Measurements from ENCODE around the gene STAC. TPM values are rescaled to one million over a fixed set of nuclear protein-coding genes. Genes with fewer than 3 reads are reported as not detected.
A peak's percentile ranks its signal among the peaks of the same experiment; 100 is the strongest.

Gene STAC
- total and polyA plus RNA-seq, 7 experiments from 2014 or later: 0.22 TPM; not detected in 6

- Mint-ChIP-seq H3K27me3 (peaks cover 0 to 39% (median 12%) of the 10 kb centered on the region in 5 donors), H3K27ac (no peak overlapping the region), H3K9me3 (peaks cover 0 to 11% (median 1%) of the 10 kb centered on the region in 11 donors), H3K36me3 (no peaks in the 10 kb centered on the region), H3K4me3 (no peak overlapping the region), H3K4me1 (no peaks in the 10 kb centered on the region)
- ChIA-PET CTCF (no interaction called here), POLR2A (no interaction called here)
- no peak for DNase-seq
- Histone ChIP-seq H3K9me3 (ENCODE audit: control insufficient read depth in 2 of 3, low read length in 3 of 3) (no peaks in the 10 kb centered on the region), H3K4me3 (ENCODE audit: low read length) (no peak overlapping the region), H3K27ac (ENCODE audit: low read depth, low read length) (no peak overlapping the region), H3K4me1 (ENCODE audit: control insufficient read depth in 2 of 2, insufficient read depth in 2 of 2, low read length in 2 of 2) (no peaks in the 10 kb centered on the region), H3K27me3 (ENCODE audit: control insufficient read depth in 2 of 2, insufficient read depth in 2 of 2, low read length in 2 of 2) (no peaks in the 10 kb centered on the region), H3K36me3 (ENCODE audit: control insufficient read depth in 2 of 3, insufficient read depth in 3 of 3, low read length in 3 of 3) (no peaks in the 10 kb centered on the region)
- ATAC-seq: no peak
- intact Hi-C loops (cut with micrococcal nuclease): no loop called here
Measured at GRCh38 chr3:36543276-36543997, 163.1 kb downstream of the STAC start.

- H3K4me3 ChIP-seq (ENCODE audit: low read length): no peak overlapping the region
- H3K4me3 Mint-ChIP-seq: no peak overlapping the region
- ChIA-PET CTCF (no interaction called here), POLR2A (no interaction called here)
- no peaks in the 10 kb centered on the region for H3K27me3 ChIP-seq (ENCODE audit: control insufficient read depth in 2 of 2, insufficient read depth in 2 of 2, low read length in 2 of 2)
- H3K4me1 ChIP-seq (ENCODE audit: control insufficient read depth in 2 of 2, insufficient read depth in 2 of 2, low read length in 2 of 2): no peaks in the 10 kb centered on the region
- H3K27me3 Mint-ChIP-seq: peaks cover 0 to 25% (median 10%) of the 10 kb centered on the region in 5 donors
- no peak overlapping the region for H3K27ac Mint-ChIP-seq
- no peak for DNase-seq
- H3K36me3 ChIP-seq (ENCODE audit: control insufficient read depth in 2 of 3, insufficient read depth in 3 of 3, low read length in 3 of 3): no peaks in the 10 kb centered on the region
- no peaks in the 10 kb centered on the region for H3K4me1 Mint-ChIP-seq
- intact Hi-C loops (cut with micrococcal nuclease): no loop called here
- H3K36me3 Mint-ChIP-seq: no peaks in the 10 kb centered on the region
- no peak for ATAC-seq
- H3K9me3 Mint-ChIP-seq: peaks cover 0 to 9% (median 2%) of the 10 kb centered on the region in 11 donors
- H3K9me3 ChIP-seq (ENCODE audit: control insufficient read depth in 2 of 3, low read length in 3 of 3): no peaks in the 10 kb centered on the region
- no peak overlapping the region for H3K27ac ChIP-seq (ENCODE audit: low read depth, low read length)
Measured at GRCh38 chr3:36546226-36546625, 165.9 kb downstream of the STAC start.

GRCh38 chr3:36548712-36549111 lies 168.4 kb downstream of the STAC start:
- Histone ChIP-seq H3K4me1 (ENCODE audit: control insufficient read depth in 2 of 2, insufficient read depth in 2 of 2, low read length in 2 of 2) (no peaks in the 10 kb centered on the region), H3K27ac (ENCODE audit: low read depth, low read length) (no peak overlapping the region), H3K36me3 (ENCODE audit: control insufficient read depth in 2 of 3, insufficient read depth in 3 of 3, low read length in 3 of 3) (no peaks in the 10 kb centered on the region), H3K9me3 (ENCODE audit: control insufficient read depth in 2 of 3, low read length in 3 of 3) (no peaks in the 10 kb centered on the region), H3K27me3 (ENCODE audit: control insufficient read depth in 2 of 2, insufficient read depth in 2 of 2, low read length in 2 of 2) (no peaks in the 10 kb centered on the region), H3K4me3 (ENCODE audit: low read length) (no peak overlapping the region)
- Mint-ChIP-seq H3K4me3 (no peak overlapping the region), H3K27ac (no peak overlapping the region), H3K36me3 (no peaks in the 10 kb centered on the region), H3K9me3 (peaks cover 0 to 9% (median 2%) of the 10 kb centered on the region in 11 donors), H3K27me3 (peaks cover 0 to 25% (median 7%) of the 10 kb centered on the region in 5 donors), H3K4me1 (no peaks in the 10 kb centered on the region)
- ChIA-PET CTCF (interaction anchor here (0.8 kb wide), 1 partner anchor 81 kb away, joined by 3 read pairs; no protein-coding TSS in a partner anchor), POLR2A (no interaction called here)
- intact Hi-C loops (cut with micrococcal nuclease): no loop called here
- ATAC-seq: no peak
- DNase-seq: no peak

- H3K4me1 Mint-ChIP-seq: no peaks in the 10 kb centered on the region
- peak in 1 of 9 donors; percentile 1 for DNase-seq
- POLR2A ChIA-PET: no interaction called here
Measured at GRCh38 chr3:36557021-36557707, 176.9 kb downstream of the STAC start.

GRCh38 chr3:36557708-36558421 lies 177.6 kb downstream of the STAC start:
- Histone ChIP-seq H3K27ac (ENCODE audit: low read depth, low read length) (no peak overlapping the region), H3K4me3 (ENCODE audit: low read length) (no peak overlapping the region), H3K9me3 (ENCODE audit: control insufficient read depth in 2 of 3, low read length in 3 of 3) (no peaks in the 10 kb centered on the region), H3K36me3 (ENCODE audit: control insufficient read depth in 2 of 3, insufficient read depth in 3 of 3, low read length in 3 of 3) (no peaks in the 10 kb centered on the region), H3K27me3 (ENCODE audit: control insufficient read depth in 2 of 2, insufficient read depth in 2 of 2, low read length in 2 of 2) (no peaks in the 10 kb centered on the region), H3K4me1 (ENCODE audit: control insufficient read depth in 2 of 2, insufficient read depth in 2 of 2, low read length in 2 of 2) (no peaks in the 10 kb centered on the region)
- Mint-ChIP-seq H3K27me3 (peaks cover 0 to 19% (median 5%) of the 10 kb centered on the region in 5 donors), H3K4me3 (no peak overlapping the region), H3K4me1 (no peaks in the 10 kb centered on the region), H3K9me3 (peaks cover 0 to 3% (median 0%) of the 10 kb centered on the region in 11 donors), H3K27ac (no peak overlapping the region), H3K36me3 (peaks cover 0 to 3% (median 0%) of the 10 kb centered on the region in 5 donors)
- intact Hi-C loops (cut with micrococcal nuclease): no loop called here
- DNase-seq (no peak), ATAC-seq (no peak)
- POLR2A ChIA-PET: no interaction called here
- CTCF ChIA-PET: no interaction called here

More at GRCh38 chr3:36557021-36557707, 176.9 kb downstream of the STAC start:
- CTCF ChIA-PET: no interaction called here
- peaks cover 0 to 19% (median 5%) of the 10 kb centered on the region in 5 donors for H3K27me3 Mint-ChIP-seq
- intact Hi-C loops (cut with micrococcal nuclease): no loop called here
- H3K27ac Mint-ChIP-seq: no peak overlapping the region
- no peaks in the 10 kb centered on the region for H3K9me3 ChIP-seq (ENCODE audit: control insufficient read depth in 2 of 3, low read length in 3 of 3)
- ATAC-seq: no peak
- no peaks in the 10 kb centered on the region for H3K4me1 ChIP-seq (ENCODE audit: control insufficient read depth in 2 of 2, insufficient read depth in 2 of 2, low read length in 2 of 2)
- no peak overlapping the region for H3K4me3 ChIP-seq (ENCODE audit: low read length)
- H3K36me3 Mint-ChIP-seq: peaks cover 0 to 3% (median 0%) of the 10 kb centered on the region in 5 donors
- no peak overlapping the region for H3K27ac ChIP-seq (ENCODE audit: low read depth, low read length)
- no peaks in the 10 kb centered on the region for H3K27me3 ChIP-seq (ENCODE audit: control insufficient read depth in 2 of 2, insufficient read depth in 2 of 2, low read length in 2 of 2)
- no peaks in the 10 kb centered on the region for H3K36me3 ChIP-seq (ENCODE audit: control insufficient read depth in 2 of 3, insufficient read depth in 3 of 3, low read length in 3 of 3)
- peaks cover 0 to 3% (median 0%) of the 10 kb centered on the region in 11 donors for H3K9me3 Mint-ChIP-seq
- H3K4me3 Mint-ChIP-seq: no peak overlapping the region

GRCh38 chr3:36558961-36559360 lies 178.7 kb downstream of the STAC start:
- no peak overlapping the region for H3K27ac Mint-ChIP-seq
- Histone ChIP-seq H3K27ac (ENCODE audit: low read depth, low read length) (no peak overlapping the region), H3K4me3 (ENCODE audit: low read length) (no peak overlapping the region), H3K9me3 (ENCODE audit: control insufficient read depth in 2 of 3, low read length in 3 of 3) (no peaks in the 10 kb centered on the region), H3K36me3 (ENCODE audit: control insufficient read depth in 2 of 3, insufficient read depth in 3 of 3, low read length in 3 of 3) (no peaks in the 10 kb centered on the region), H3K27me3 (ENCODE audit: control insufficient read depth in 2 of 2, insufficient read depth in 2 of 2, low read length in 2 of 2) (no peaks in the 10 kb centered on the region), H3K4me1 (ENCODE audit: control insufficient read depth in 2 of 2, insufficient read depth in 2 of 2, low read length in 2 of 2) (no peaks in the 10 kb centered on the region)
- peaks cover 0 to 19% (median 5%) of the 10 kb centered on the region in 5 donors for H3K27me3 Mint-ChIP-seq
- DNase-seq (no peak), ATAC-seq (no peak)
- no peak overlapping the region for H3K4me3 Mint-ChIP-seq
- ChIA-PET POLR2A (no interaction called here), CTCF (interaction anchor here (0.6 kb wide), 1 partner anchor 17 kb away, joined by 3 read pairs; no protein-coding TSS in a partner anchor)
- intact Hi-C loops (cut with micrococcal nuclease): no loop called here
- H3K9me3 Mint-ChIP-seq: peaks cover 0 to 3% (median 0%) of the 10 kb centered on the region in 11 donors
- no peaks in the 10 kb centered on the region for H3K4me1 Mint-ChIP-seq
- H3K36me3 Mint-ChIP-seq: peaks cover 0 to 2% (median 0%) of the 10 kb centered on the region in 5 donors
